GM03348 (cell line): ENCODE measurements around the gene ZFYVE28.

Experiments
- DNase-seq: peaks from one replicate; pipeline ENCODE4 v3.0.0; 2012; ENCODE audit warnings: low spot score

The ZFYVE28 gene

GRCh38 chr4:2303121-2303685 lies 115.2 kb downstream of the ZFYVE28 start:
- DNase-seq = no peak

- DNase-seq = no peak
These were observed 115.9 kb downstream of the ZFYVE28 start for GRCh38 chr4:2302387-2303119.

- DNase-seq = no peak
These were observed 116.6 kb downstream of the ZFYVE28 start for GRCh38 chr4:2301806-2302205.

GRCh38 chr4:2301225-2301642 lies 117.2 kb downstream of the ZFYVE28 start:
- DNase-seq = no peak

GRCh38 chr4:2300431-2301224 lies 117.8 kb downstream of the ZFYVE28 start:
- no peak for DNase-seq

GRCh38 chr4:2299794-2300193 lies 118.7 kb downstream of the ZFYVE28 start:
- DNase-seq = no peak

- no peak for DNase-seq
These were observed 119.9 kb downstream of the ZFYVE28 start for GRCh38 chr4:2298532-2298991.

GRCh38 chr4:2297606-2298531 lies 120.6 kb downstream of the ZFYVE28 start:
- no peak for DNase-seq

- no peak for DNase-seq
These were observed 121.5 kb downstream of the ZFYVE28 start for GRCh38 chr4:2296631-2297601.

GRCh38 chr4:2295900-2296442 lies 122.5 kb downstream of the ZFYVE28 start:
- DNase-seq = no peak

- DNase-seq = no peak
These were observed 122.9 kb downstream of the ZFYVE28 start for GRCh38 chr4:2295500-2295899.

GRCh38 chr4:2292646-2293108 lies 125.8 kb downstream of the ZFYVE28 start:
- DNase-seq = peak; percentile 71

- DNase-seq = no peak
These were observed 126.5 kb downstream of the ZFYVE28 start for GRCh38 chr4:2291705-2292645.

- DNase-seq = no peak
These were observed 127.3 kb downstream of the ZFYVE28 start for GRCh38 chr4:2290974-2291704.

GRCh38 chr4:2290488-2290887 lies 128.0 kb downstream of the ZFYVE28 start:
- no peak for DNase-seq

- no peak for DNase-seq
These were observed 128.5 kb downstream of the ZFYVE28 start for GRCh38 chr4:2289955-2290333.

- DNase-seq = no peak
These were observed 129.0 kb downstream of the ZFYVE28 start for GRCh38 chr4:2289311-2289954.

- DNase-seq = no peak
These were observed 130.3 kb downstream of the ZFYVE28 start for GRCh38 chr4:2288051-2288541.
